Gastrocnemius medialis (tissue), 4 donors: ENCODE data around the gene DDX10. TPM values are rescaled to one million over a fixed set of nuclear protein-coding genes. Genes with fewer than 3 reads are reported as not detected.
A peak's percentile ranks its signal among the peaks of the same experiment; 100 is the strongest.

Experiments used
- ATAC-seq, 2 donors: fragments of 150-250 bp; one replicate each; pipeline ENCODE4 v1.9.1; 2016
- DNase-seq, 2 donors: peaks; one replicate each; pipeline ENCODE4 v3.0.0-alpha.2; 2019
- H3K27ac ChIP-seq, 4 donors: fragments of 200-600 bp; sonication (generic); 1 replicate in 1 of 4; 2 replicates in 3 of 4; pipeline ENCODE4 v1.5.1; 2016 to 2018; ENCODE audit warnings: mild to moderate bottlenecking in 2 of 4, moderate library complexity in 1 of 4
- H3K27me3 ChIP-seq, 3 donors: fragments of 200-600 bp; sonication (generic) in 2 of 3; 1 replicate in 1 of 3; 2 replicates in 2 of 3; pipeline versions ENCODE4 v1.5.1 to v1.6.0; 2016 to 2019; ENCODE audit warnings: mild to moderate bottlenecking in 1 of 3, moderate library complexity in 1 of 3
- H3K36me3 ChIP-seq, 2 donors: fragments of 200-600 bp; sonication (generic) in 1 of 2; one replicate each; pipeline ENCODE4 v1.5.1; 2017 to 2018
- H3K4me1 ChIP-seq, 2 donors: fragments of 200-600 bp; sonication (generic) in 1 of 2; one replicate each; pipeline ENCODE4 v1.5.1; 2016 to 2017; ENCODE audit warnings: mild to moderate bottlenecking in 2 of 2
- H3K4me3 ChIP-seq, 4 donors: fragments of 200-600 bp; sonication (generic) in 3 of 4; 1 replicate in 1 of 4; 2 replicates in 3 of 4; pipeline ENCODE4 v1.5.1; 2016 to 2019; ENCODE audit warnings: mild to moderate bottlenecking in 2 of 4
- H3K9me3 ChIP-seq, 3 donors: fragments of 200-600 bp; sonication (generic) in 2 of 3; 1 replicate in 1 of 3; 2 replicates in 2 of 3; pipeline ENCODE4 v1.5.1; 2016 to 2019
- CTCF ChIP-seq, 5 experiments: fragments of 450-650 bp in 3 of 5; fragments of 200-600 bp in 2 of 5; sonication (generic) in 2 of 5; IDR thresholded peaks in 4 of 5; conservative IDR thresholded peaks in 1 of 5; 1 replicate in 4 of 5; 2 replicates in 1 of 5; pipeline ENCODE4 v1.5.1; 2016 to 2019; ENCODE audit warnings: antibody characterized with exemption in 5 of 5, mild to moderate bottlenecking in 3 of 5, moderate library complexity in 3 of 5
- POLR2A ChIP-seq, 2 donors: fragments of 450-650 bp; IDR thresholded peaks; one replicate each; pipeline ENCODE4 v1.6.1; 2017; ENCODE audit warnings: antibody characterized with exemption in 2 of 2, mild to moderate bottlenecking in 2 of 2, moderate library complexity in 2 of 2
- in situ Hi-C, 4 donors: fragments of 200-750 bp; cut with MboI; loops; one replicate each; pipeline versions ENCODE4 v1.15.0 to v1.8.0; 2017; ENCODE audit warnings: low sequenced_read_pairs in 4 of 4
- intact Hi-C: fragments of 100-400 bp; cut with DNase I; formaldehyde crosslinking; loops from one replicate; pipeline ENCODE4 v1.15.1; 2023; ENCODE audit warnings: low total_unique reads
- total RNA-seq, 4 donors: library from RNA; depleted of rRNA; stranded (reverse); fragments of >200 nt; gene quantifications; one replicate each; pipeline versions ENCODE4 v1.1.0 to v1.2.3, GENCODE V29; 2016

Gene DDX10
- total RNA-seq, 4 donors from 2014 or later = 5.0 to 15.0 (median 10.5) TPM

DNA sequence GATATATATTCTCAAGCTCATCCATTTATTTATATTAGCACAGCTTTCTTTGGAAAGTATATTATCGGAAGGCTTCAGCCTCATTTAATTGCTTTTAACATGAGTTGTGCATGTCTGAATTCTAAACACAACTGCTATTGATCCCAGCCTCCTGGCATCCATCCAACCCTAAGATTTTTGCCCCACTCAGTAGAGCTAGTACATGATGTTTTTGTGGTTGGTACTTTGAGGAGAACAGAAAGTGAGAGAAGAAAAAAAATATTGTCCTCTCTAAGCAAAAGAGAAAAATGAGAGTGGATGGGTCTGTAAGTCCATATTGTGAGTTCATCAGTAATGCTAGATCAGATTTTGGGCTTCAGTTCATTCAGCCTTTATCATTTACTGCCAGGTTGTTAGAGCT is 198.7 kb downstream of the DDX10 start:
- H3K4me1 ChIP-seq = no peaks in the 10 kb centered on the region
- no peaks in the 10 kb centered on the region for H3K9me3 ChIP-seq
- DNase-seq (no peak), ATAC-seq (no peak)
- H3K36me3 ChIP-seq = no peaks in the 10 kb centered on the region
- TF ChIP-seq POLR2A (IDR thresholded peaks at IDR 0.05) (no peak), CTCF (IDR thresholded peaks at IDR 0.05 in 4 of 5, conservative IDR thresholded peaks at IDR 0.05 in 1 of 5) (no peak)
- no peak overlapping the region for H3K4me3 ChIP-seq
- intact Hi-C loops = no loop called here
- H3K27ac ChIP-seq = no peak overlapping the region
- in situ Hi-C loops = no loop called here
- H3K27me3 ChIP-seq = no peaks in the 10 kb centered on the region

GRCh38 chr11:108865406-108865805 is 200.5 kb downstream of the DDX10 start:
- Histone ChIP-seq H3K36me3 (no peaks in the 10 kb centered on the region), H3K27me3 (no peaks in the 10 kb centered on the region), H3K4me3 (no peak overlapping the region), H3K9me3 (no peaks in the 10 kb centered on the region), H3K4me1 (no peaks in the 10 kb centered on the region), H3K27ac (no peak overlapping the region)
- in situ Hi-C loops = no loop called here
- DNase-seq = no peak
- no peak for TF ChIP-seq CTCF (IDR thresholded peaks at IDR 0.05 in 4 of 5, conservative IDR thresholded peaks at IDR 0.05 in 1 of 5)
- TF ChIP-seq POLR2A (IDR thresholded peaks at IDR 0.05) = no peak
- no peak for ATAC-seq
- intact Hi-C loops = no loop called here

DNA sequence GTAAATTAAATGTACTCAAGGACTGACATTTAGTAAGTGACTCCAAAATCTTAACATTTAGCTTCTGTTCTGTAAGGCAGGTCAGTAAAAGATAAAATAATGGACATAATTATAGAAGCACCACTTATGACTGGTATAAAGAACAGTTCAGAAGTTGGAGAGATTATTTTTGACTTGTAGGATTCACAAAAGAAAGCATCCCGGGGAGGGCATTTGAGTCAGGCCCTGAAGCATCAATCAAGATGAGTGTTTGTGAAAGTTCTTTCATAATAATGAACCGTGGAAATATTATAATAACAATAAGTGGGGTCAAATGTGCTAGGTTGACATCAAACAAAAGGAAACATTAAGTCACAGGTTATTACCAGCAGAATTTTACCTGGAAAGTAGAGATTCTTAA is 201.9 kb downstream of the DDX10 start:
- H3K4me1 ChIP-seq = no peaks in the 10 kb centered on the region
- no peaks in the 10 kb centered on the region for H3K9me3 ChIP-seq
- H3K27ac ChIP-seq = no peak overlapping the region
- no peak for TF ChIP-seq POLR2A (IDR thresholded peaks at IDR 0.05)
- TF ChIP-seq CTCF (IDR thresholded peaks at IDR 0.05 in 4 of 5, conservative IDR thresholded peaks at IDR 0.05 in 1 of 5) = no peak
- in situ Hi-C loops (no loop called here), intact Hi-C loops (no loop called here)
- H3K36me3 ChIP-seq = no peaks in the 10 kb centered on the region
- no peak for DNase-seq
- ATAC-seq = no peak
- no peak overlapping the region for H3K4me3 ChIP-seq
- no peaks in the 10 kb centered on the region for H3K27me3 ChIP-seq

DNA sequence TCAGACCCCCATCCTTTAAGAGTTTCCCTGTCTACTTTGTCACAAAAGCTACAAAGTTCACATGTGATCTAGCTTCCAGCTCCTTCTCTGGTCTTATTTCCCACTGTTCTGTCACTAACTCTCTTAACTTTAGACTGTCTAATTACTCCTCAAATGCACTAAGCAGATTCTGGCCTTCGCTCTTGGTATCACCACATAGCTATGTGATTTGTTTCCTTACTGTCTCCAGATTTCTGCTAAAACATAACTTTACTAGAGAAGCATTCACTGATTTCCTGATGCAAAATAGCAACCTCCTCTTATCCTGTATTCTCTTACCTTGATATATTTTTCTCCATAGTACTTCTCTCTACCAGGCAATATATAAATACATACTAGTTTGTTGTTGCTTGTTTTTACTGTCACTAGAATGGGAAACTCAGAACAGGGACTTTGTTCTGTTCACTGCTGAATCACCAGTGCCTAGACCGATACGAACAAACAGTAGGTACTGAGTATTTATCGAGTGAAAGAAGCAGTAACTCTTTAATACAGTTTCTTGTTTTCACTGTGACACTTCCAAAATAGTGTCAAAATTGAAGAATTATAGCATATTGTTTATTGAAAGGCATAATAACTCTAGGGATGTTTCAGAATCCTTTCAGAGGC is 205.6 kb downstream of the DDX10 start:
- TF ChIP-seq POLR2A (IDR thresholded peaks at IDR 0.05) = no peak
- no peak for TF ChIP-seq CTCF (IDR thresholded peaks at IDR 0.05 in 4 of 5, conservative IDR thresholded peaks at IDR 0.05 in 1 of 5)
- intact Hi-C loops = loop anchor here (2.0 kb wide), 1 partner anchor 172 kb away; no protein-coding TSS in a partner anchor
- H3K4me3 ChIP-seq = no peak overlapping the region
- H3K4me1 ChIP-seq = no peaks in the 10 kb centered on the region
- H3K27ac ChIP-seq = no peak overlapping the region
- in situ Hi-C loops = no loop called here
- DNase-seq (no peak), ATAC-seq (no peak)
- no peaks in the 10 kb centered on the region for H3K27me3 ChIP-seq
- no peaks in the 10 kb centered on the region for H3K36me3 ChIP-seq
- no peaks in the 10 kb centered on the region for H3K9me3 ChIP-seq

DNA sequence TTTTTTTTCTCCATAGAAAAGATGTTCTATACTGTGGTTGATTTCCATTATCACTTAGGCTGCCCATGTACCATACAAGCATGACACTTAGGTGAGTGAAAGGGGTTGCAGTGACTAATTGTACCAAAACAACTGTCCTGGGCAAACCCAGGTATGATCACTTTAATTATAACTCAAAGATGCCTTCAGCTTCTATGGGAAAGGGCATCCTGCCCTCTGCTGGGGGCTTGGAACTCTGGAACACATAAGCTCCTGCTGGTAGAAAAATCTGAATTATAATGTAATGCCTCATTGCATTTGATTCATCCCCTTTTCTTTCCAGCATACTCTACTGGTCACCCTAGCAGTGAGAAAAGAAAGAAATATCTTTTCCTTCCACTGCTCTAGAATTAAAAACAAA is 206.3 kb downstream of the DDX10 start:
- no peaks in the 10 kb centered on the region for H3K9me3 ChIP-seq
- in situ Hi-C loops = no loop called here
- TF ChIP-seq POLR2A (IDR thresholded peaks at IDR 0.05) (no peak), CTCF (IDR thresholded peaks at IDR 0.05 in 4 of 5, conservative IDR thresholded peaks at IDR 0.05 in 1 of 5) (peak in 3 of 5 experiments; percentile 20 to 37 (median 32))
- H3K27ac ChIP-seq = no peak overlapping the region
- ATAC-seq (no peak), DNase-seq (no peak)
- no peaks in the 10 kb centered on the region for H3K27me3 ChIP-seq
- intact Hi-C loops = loop anchor here (2.0 kb wide), 1 partner anchor 172 kb away; no protein-coding TSS in a partner anchor
- no peak overlapping the region for H3K4me3 ChIP-seq
- no peaks in the 10 kb centered on the region for H3K36me3 ChIP-seq
- no peaks in the 10 kb centered on the region for H3K4me1 ChIP-seq
